DND-41 (cell line): ENCODE measurements around the gene DAPL1.
"Not testable (repeated sequence)": the region's sequence is repeated elsewhere in the genome, so short reads cannot be mapped to it uniquely, and the experiment has no call there.

ENCODE experiments used
- ATAC-seq: fragments of 200-7000 bp; cut with Tn5 transposase; 3 replicates; pipeline ENCODE4 v1.9.1; 2021; ENCODE audit warnings: low read depth; ENCODE audit not compliant: insufficient read depth
- DNase-seq: peaks from one replicate; pipeline ENCODE4 v3.0.0-alpha.2; 2020
- H2AFZ ChIP-seq: 2 replicates; pipeline ENCODE4 v1.6.0; 2012; ENCODE audit warnings: low read depth, low read length
- H3K27ac ChIP-seq: 2 replicates; pipeline ENCODE4 v1.5.1; 2012; ENCODE audit warnings: low read length, inconsistent platforms
- H3K27me3 ChIP-seq: fragments of 200-600 bp; sonication (generic); 2 replicates; pipeline ENCODE4 v1.6.0; 2012; ENCODE audit warnings: low read length, mild to moderate bottlenecking, inconsistent platforms; ENCODE audit not compliant: insufficient read depth, poor library complexity
- H3K36me3 ChIP-seq: 2 replicates; pipeline ENCODE4 v1.5.1; 2012; ENCODE audit warnings: low read length, inconsistent platforms; ENCODE audit not compliant: insufficient read depth
- H3K4me1 ChIP-seq: 2 replicates; pipeline ENCODE4 v1.5.1; 2012; ENCODE audit warnings: mild to moderate bottlenecking, low read length; ENCODE audit not compliant: insufficient read depth
- H3K4me2 ChIP-seq: 2 replicates; pipeline ENCODE4 v1.6.0; 2012; ENCODE audit warnings: mild to moderate bottlenecking, moderate library complexity, low read length, inconsistent platforms; ENCODE audit not compliant: insufficient read depth
- H3K4me3 ChIP-seq, 2 experiments: fragments of 200-600 bp in 1 of 2; shearing (Covaris generic) in 1 of 2; 2 replicates each; pipeline ENCODE4 v1.5.1; 2012 to 2016; ENCODE audit warnings: inconsistent platforms in 2 of 2, low read length in 2 of 2, mild to moderate bottlenecking in 2 of 2, low read depth in 1 of 2, moderate library complexity in 1 of 2
- H3K79me2 ChIP-seq: 2 replicates; pipeline ENCODE4 v1.6.0; 2012; ENCODE audit warnings: low read length, inconsistent platforms; ENCODE audit not compliant: insufficient read depth
- H3K9ac ChIP-seq: 2 replicates; pipeline ENCODE4 v1.6.0; 2012; ENCODE audit warnings: low read depth, mild to moderate bottlenecking, inconsistent platforms, low read length, moderate library complexity
- H3K9me3 ChIP-seq: 2 replicates; pipeline ENCODE4 v1.5.1; 2012; ENCODE audit warnings: low read length, moderate library complexity, mild to moderate bottlenecking, inconsistent platforms; ENCODE audit not compliant: insufficient read depth, severe bottlenecking
- H4K20me1 ChIP-seq: 2 replicates; pipeline ENCODE4 v1.6.0; 2012; ENCODE audit warnings: low read length; ENCODE audit not compliant: insufficient read depth
- CTCF ChIP-seq: IDR thresholded peaks from 2 replicates; pipeline ENCODE4 v1.5.1; 2012; ENCODE audit warnings: borderline replicate concordance, low read length, moderate library complexity, mild to moderate bottlenecking; ENCODE audit not compliant: poor library complexity, severe bottlenecking; ENCODE audit errors: extremely low read depth
- EZH2 ChIP-seq: IDR thresholded peaks from 3 replicates; pipeline ENCODE4 v1.6.1; 2012; ENCODE audit warnings: borderline replicate concordance, low read depth, mild to moderate bottlenecking, moderate library complexity, low read length, inconsistent platforms; ENCODE audit not compliant: severe bottlenecking

Gene DAPL1

GRCh38 chr2:158845444-158845843 is 50.3 kb downstream of the DAPL1 start:
- no peaks in the 10 kb centered on the region for H3K4me1 ChIP-seq
- TF ChIP-seq CTCF (no peak), EZH2 (no peak)
- no peak for ATAC-seq

GRCh38 chr2:158845859-158846258 is 50.7 kb downstream of the DAPL1 start:
- no peak for ATAC-seq
- Histone ChIP-seq H2AFZ (no peak overlapping the region), H3K79me2 (no peaks in the 10 kb centered on the region), H3K4me3 (no peak overlapping the region), H4K20me1 (no peaks in the 10 kb centered on the region), H3K36me3 (no peaks in the 10 kb centered on the region), H3K9me3 (no peaks in the 10 kb centered on the region), H3K27ac (no peak overlapping the region), H3K4me1 (no peaks in the 10 kb centered on the region), H3K4me2 (no peak overlapping the region), H3K27me3 (peaks cover 7% of the 10 kb centered on the region), H3K9ac (no peak overlapping the region)
- no peak for DNase-seq
- no peak for TF ChIP-seq EZH2

More at GRCh38 chr2:158845444-158845843, 50.3 kb downstream of the DAPL1 start:
- no peaks in the 10 kb centered on the region for H4K20me1 ChIP-seq
- H3K36me3 ChIP-seq = no peaks in the 10 kb centered on the region
- no peak for DNase-seq
- no peak overlapping the region for H3K4me3 ChIP-seq
- H3K9ac ChIP-seq = no peak overlapping the region
- H3K27ac ChIP-seq = no peak overlapping the region
- H3K4me2 ChIP-seq = no peak overlapping the region
- H3K79me2 ChIP-seq = no peaks in the 10 kb centered on the region
- no peaks in the 10 kb centered on the region for H3K9me3 ChIP-seq
- H2AFZ ChIP-seq = no peak overlapping the region
- H3K27me3 ChIP-seq = peaks cover 7% of the 10 kb centered on the region

GRCh38 chr2:158847526-158847925 is 52.4 kb downstream of the DAPL1 start:
- not testable (repeated sequence) for H3K9me3 ChIP-seq, H2AFZ ChIP-seq, ATAC-seq, H3K9ac ChIP-seq, H3K27ac ChIP-seq, H4K20me1 ChIP-seq, H3K36me3 ChIP-seq, H3K27me3 ChIP-seq, DNase-seq, H3K4me3 ChIP-seq, H3K4me1 ChIP-seq, H3K4me2 ChIP-seq, H3K79me2 ChIP-seq

GRCh38 chr2:158848031-158848970 is 53.2 kb downstream of the DAPL1 start:
- not testable (repeated sequence) for H3K27me3 ChIP-seq, H3K27ac ChIP-seq, H4K20me1 ChIP-seq, H3K36me3 ChIP-seq, H3K4me1 ChIP-seq, H2AFZ ChIP-seq, DNase-seq, H3K9ac ChIP-seq, H3K4me3 ChIP-seq, ATAC-seq, H3K4me2 ChIP-seq, H3K9me3 ChIP-seq, H3K79me2 ChIP-seq

GRCh38 chr2:158860179-158860578 is 65.1 kb downstream of the DAPL1 start:
- not testable (repeated sequence) for H2AFZ ChIP-seq, H3K4me1 ChIP-seq, ATAC-seq, H3K79me2 ChIP-seq, H3K27ac ChIP-seq, H3K4me3 ChIP-seq, DNase-seq, H3K9me3 ChIP-seq, H3K4me2 ChIP-seq, H3K36me3 ChIP-seq, H3K27me3 ChIP-seq, H4K20me1 ChIP-seq, H3K9ac ChIP-seq

- not testable (repeated sequence) for H3K79me2 ChIP-seq, H3K27me3 ChIP-seq, ATAC-seq, H3K36me3 ChIP-seq, DNase-seq, H3K9ac ChIP-seq, H3K4me1 ChIP-seq, H4K20me1 ChIP-seq, H3K4me2 ChIP-seq, H2AFZ ChIP-seq, H3K9me3 ChIP-seq, H3K4me3 ChIP-seq, H3K27ac ChIP-seq
These were observed 66.5 kb downstream of the DAPL1 start for GRCh38 chr2:158861626-158862025.

- not testable (repeated sequence) for H4K20me1 ChIP-seq, H2AFZ ChIP-seq, H3K27me3 ChIP-seq, H3K4me3 ChIP-seq, H3K27ac ChIP-seq, H3K36me3 ChIP-seq, DNase-seq, H3K9ac ChIP-seq, H3K4me2 ChIP-seq, ATAC-seq, H3K9me3 ChIP-seq, H3K79me2 ChIP-seq, H3K4me1 ChIP-seq
These were observed 70.4 kb downstream of the DAPL1 start for GRCh38 chr2:158865469-158865868.
